HepG2 (cell line): ENCODE measurements around the gene RAD51D. TPM values are rescaled to one million over a fixed set of nuclear protein-coding genes. Genes with fewer than 3 reads are reported as not detected.
A peak's percentile ranks its signal among the peaks of the same experiment; 100 is the strongest.

Experiments used
- CSRNP2 ChIP-seq: sonication (generic); formaldehyde crosslinking; conservative IDR thresholded peaks from 2 replicates; pipeline ENCODE4 v1.8.0; 2022; ENCODE audit warnings: low read depth, missing genetic modification reagents
- DNMT3B ChIP-seq: conservative IDR thresholded peaks from 2 replicates; pipeline ENCODE4 v1.6.1; 2016; ENCODE audit warnings: missing biosample characterization, control low read depth
- ERF ChIP-seq: IDR thresholded peaks from 2 replicates; pipeline ENCODE4 v1.6.1; 2018; ENCODE audit warnings: missing biosample characterization, missing genetic modification reagents
- GATA4 ChIP-seq: sonication (generic); IDR thresholded peaks from 2 replicates; pipeline ENCODE4 v1.6.1; 2016; ENCODE audit warnings: antibody characterized with exemption, low read depth, borderline replicate concordance
- MEIS1 ChIP-seq: sonication (generic); formaldehyde crosslinking; IDR thresholded peaks from 2 replicates; pipeline ENCODE4 v1.9.0; 2021; ENCODE audit warnings: mild to moderate bottlenecking, missing genetic modification reagents, moderate library complexity, borderline replicate concordance
- MIER2 ChIP-seq: IDR thresholded peaks from 2 replicates; pipeline ENCODE4 v1.6.1; 2016; ENCODE audit warnings: missing biosample characterization, missing genetic modification reagents
- NKX3-1 ChIP-seq: sonication (generic); formaldehyde crosslinking; IDR thresholded peaks from 2 replicates; pipeline ENCODE4 v1.5.0; 2020; ENCODE audit warnings: missing genetic modification reagents
- PREB ChIP-seq: sonication (generic); formaldehyde crosslinking; IDR thresholded peaks from 2 replicates; pipeline ENCODE4 v1.4.0; 2020; ENCODE audit warnings: missing genetic modification reagents
- SAP130 ChIP-seq: IDR thresholded peaks from 2 replicates; pipeline ENCODE4 v1.6.1; 2016; ENCODE audit warnings: low read depth
- SMAD3 ChIP-seq: sonication (generic); formaldehyde crosslinking; IDR thresholded peaks from 2 replicates; pipeline ENCODE4 v1.4.0; 2020; ENCODE audit warnings: missing genetic modification reagents
- SSRP1 ChIP-seq: IDR thresholded peaks from 2 replicates; pipeline ENCODE4 v1.6.1; 2016; ENCODE audit warnings: control low read depth
- TIGD3 ChIP-seq: sonication (generic); formaldehyde crosslinking; IDR thresholded peaks from 2 replicates; pipeline ENCODE4 v1.5.1; 2020; ENCODE audit warnings: mild to moderate bottlenecking, missing genetic modification reagents, borderline replicate concordance
- U2AF1 ChIP-seq: fragments of 200-400 bp; formaldehyde crosslinking; optimal IDR thresholded peaks from 2 replicates; pipeline ENCODE3; 2017; ENCODE audit warnings: mild to moderate bottlenecking, low read depth, low read length
- YEATS4 ChIP-seq: sonication (generic); formaldehyde crosslinking; IDR thresholded peaks from 2 replicates; pipeline ENCODE4 v1.4.0; 2020; ENCODE audit warnings: missing genetic modification reagents, borderline replicate concordance
- ZNF383 ChIP-seq: sonication (generic); formaldehyde crosslinking; IDR thresholded peaks from 2 replicates; pipeline ENCODE4 v1.4.0; 2020; ENCODE audit warnings: missing genetic modification reagents, mild to moderate bottlenecking, borderline replicate concordance
- ZNF546 ChIP-seq: sonication (generic); formaldehyde crosslinking; conservative IDR thresholded peaks from 2 replicates; pipeline ENCODE4 v1.8.1; 2023; ENCODE audit warnings: mild to moderate bottlenecking, missing genetic modification reagents
- ZNF615 ChIP-seq: sonication (generic); formaldehyde crosslinking; IDR thresholded peaks from 2 replicates; pipeline ENCODE4 v1.5.0; 2020; ENCODE audit warnings: mild to moderate bottlenecking, missing genetic modification reagents, borderline replicate concordance
- ZNF672 ChIP-seq: sonication (generic); formaldehyde crosslinking; IDR thresholded peaks from 2 replicates; pipeline ENCODE4 v1.8.1; 2022; ENCODE audit warnings: missing genetic modification reagents
- ZNF709 ChIP-seq: sonication (generic); formaldehyde crosslinking; IDR thresholded peaks from 2 replicates; pipeline ENCODE4 v1.5.0; 2020; ENCODE audit warnings: mild to moderate bottlenecking, missing genetic modification reagents
- ZNF788 ChIP-seq: sonication (generic); formaldehyde crosslinking; IDR thresholded peaks from 2 replicates; pipeline ENCODE4 v1.5.0; 2020; ENCODE audit warnings: mild to moderate bottlenecking, missing genetic modification reagents, borderline replicate concordance
- polyA plus RNA-seq, 8 experiments: library from polyadenylated mRNA; depleted of rRNA in 3 of 8; stranded (reverse) in 7 of 8; unstranded in 1 of 8; fragments of >200 nt; fragmentation: Illumina TruSeq in 4 of 8; extraction: Trizol in 4 of 8; gene quantifications; 2 replicates each; pipeline versions ENCODE4 v1.2.1 to v1.2.3, GENCODE V29; 2011 to 2016; ENCODE audit warnings: low read depth in 4 of 8, missing spikeins in 1 of 8, mixed read lengths in 1 of 8; ENCODE audit not compliant: insufficient read depth in 1 of 8
- total RNA-seq, 5 experiments: library from RNA; depleted of rRNA; stranded (reverse); fragments of >200 nt; fragmentation: Illumina TruSeq; extraction: Trizol; gene quantifications; 2 replicates each; pipeline ENCODE4 v1.2.3, GENCODE V29; 2016; ENCODE audit warnings: low read depth in 1 of 5
- TF ChIP-seq, protein P1 (sequence below): IDR thresholded peaks from 2 replicates; pipeline ENCODE4 v1.6.1; 2016; ENCODE audit warnings: low read depth, missing genetic modification reagents, missing compliant biosample characterization

The RAD51D gene
- total and polyA plus RNA-seq, 2 of the 13 experiments (the other 11 are each of a cell fraction or from before 2014, with no cell fraction given), result 6.7 to 13.1 TPM

- TF ChIP-seq, protein P1, sequence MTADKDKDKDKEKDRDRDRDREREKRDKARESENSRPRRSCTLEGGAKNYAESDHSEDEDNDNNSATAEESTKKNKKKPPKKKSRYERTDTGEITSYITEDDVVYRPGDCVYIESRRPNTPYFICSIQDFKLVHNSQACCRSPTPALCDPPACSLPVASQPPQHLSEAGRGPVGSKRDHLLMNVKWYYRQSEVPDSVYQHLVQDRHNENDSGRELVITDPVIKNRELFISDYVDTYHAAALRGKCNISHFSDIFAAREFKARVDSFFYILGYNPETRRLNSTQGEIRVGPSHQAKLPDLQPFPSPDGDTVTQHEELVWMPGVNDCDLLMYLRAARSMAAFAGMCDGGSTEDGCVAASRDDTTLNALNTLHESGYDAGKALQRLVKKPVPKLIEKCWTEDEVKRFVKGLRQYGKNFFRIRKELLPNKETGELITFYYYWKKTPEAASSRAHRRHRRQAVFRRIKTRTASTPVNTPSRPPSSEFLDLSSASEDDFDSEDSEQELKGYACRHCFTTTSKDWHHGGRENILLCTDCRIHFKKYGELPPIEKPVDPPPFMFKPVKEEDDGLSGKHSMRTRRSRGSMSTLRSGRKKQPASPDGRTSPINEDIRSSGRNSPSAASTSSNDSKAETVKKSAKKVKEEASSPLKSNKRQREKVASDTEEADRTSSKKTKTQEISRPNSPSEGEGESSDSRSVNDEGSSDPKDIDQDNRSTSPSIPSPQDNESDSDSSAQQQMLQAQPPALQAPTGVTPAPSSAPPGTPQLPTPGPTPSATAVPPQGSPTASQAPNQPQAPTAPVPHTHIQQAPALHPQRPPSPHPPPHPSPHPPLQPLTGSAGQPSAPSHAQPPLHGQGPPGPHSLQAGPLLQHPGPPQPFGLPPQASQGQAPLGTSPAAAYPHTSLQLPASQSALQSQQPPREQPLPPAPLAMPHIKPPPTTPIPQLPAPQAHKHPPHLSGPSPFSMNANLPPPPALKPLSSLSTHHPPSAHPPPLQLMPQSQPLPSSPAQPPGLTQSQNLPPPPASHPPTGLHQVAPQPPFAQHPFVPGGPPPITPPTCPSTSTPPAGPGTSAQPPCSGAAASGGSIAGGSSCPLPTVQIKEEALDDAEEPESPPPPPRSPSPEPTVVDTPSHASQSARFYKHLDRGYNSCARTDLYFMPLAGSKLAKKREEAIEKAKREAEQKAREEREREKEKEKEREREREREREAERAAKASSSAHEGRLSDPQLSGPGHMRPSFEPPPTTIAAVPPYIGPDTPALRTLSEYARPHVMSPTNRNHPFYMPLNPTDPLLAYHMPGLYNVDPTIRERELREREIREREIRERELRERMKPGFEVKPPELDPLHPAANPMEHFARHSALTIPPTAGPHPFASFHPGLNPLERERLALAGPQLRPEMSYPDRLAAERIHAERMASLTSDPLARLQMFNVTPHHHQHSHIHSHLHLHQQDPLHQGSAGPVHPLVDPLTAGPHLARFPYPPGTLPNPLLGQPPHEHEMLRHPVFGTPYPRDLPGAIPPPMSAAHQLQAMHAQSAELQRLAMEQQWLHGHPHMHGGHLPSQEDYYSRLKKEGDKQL (CRISPR knock-in tag), result no peak
- TF ChIP-seq ZNF672 (CRISPR knock-in tag) (no peak), CSRNP2 (CRISPR knock-in tag) (no peak), ZNF383 (CRISPR knock-in tag) (no peak), SAP130 (CRISPR knock-in tag) (peak; percentile 91), NKX3-1 (CRISPR knock-in tag) (no peak), ZNF709 (CRISPR knock-in tag) (no peak), TIGD3 (CRISPR knock-in tag) (no peak), YEATS4 (CRISPR knock-in tag) (no peak), ZNF788 (CRISPR knock-in tag) (no peak), PREB (no peak), DNMT3B (CRISPR knock-in tag) (no peak), SSRP1 (CRISPR knock-in tag) (no peak), MIER2 (CRISPR knock-in tag) (no peak), ZNF615 (CRISPR knock-in tag) (no peak), U2AF1 (no peak), ZNF546 (CRISPR knock-in tag) (no peak), GATA4 (no peak), MEIS1 (CRISPR knock-in tag) (peak; percentile 40; the same call in 1 of the 2 replicates), ERF (0 out of 2 replicates have a peak, but pooled peaks have one; percentile 30), SMAD3 (CRISPR knock-in tag) (no peak)
Observed at GRCh38 chr17:35079547-35080423, 39.9 kb downstream of the RAD51D start (continued).
